Measurements from ENCODE around the gene PDE11A.

GRCh38 chr2:177633910-177634294, 438.7 kb downstream of the PDE11A start:
- TF ChIP-seq CTCF (IDR thresholded peaks at IDR 0.05; ENCODE audit: low read depth, low read length, missing input control): no peak
- no peak for TF ChIP-seq FOXA1 (IDR thresholded peaks at IDR 0.05)
